ENCODE results near the gene HPCAL1. TPM values are rescaled to one million over a fixed set of nuclear protein-coding genes. Genes with fewer than 3 reads are reported as not detected.

The HPCAL1 gene
- total and polyA plus RNA-seq, 3 donors from 2014 or later = 99.5 to 263 (median 215) TPM

DNA sequence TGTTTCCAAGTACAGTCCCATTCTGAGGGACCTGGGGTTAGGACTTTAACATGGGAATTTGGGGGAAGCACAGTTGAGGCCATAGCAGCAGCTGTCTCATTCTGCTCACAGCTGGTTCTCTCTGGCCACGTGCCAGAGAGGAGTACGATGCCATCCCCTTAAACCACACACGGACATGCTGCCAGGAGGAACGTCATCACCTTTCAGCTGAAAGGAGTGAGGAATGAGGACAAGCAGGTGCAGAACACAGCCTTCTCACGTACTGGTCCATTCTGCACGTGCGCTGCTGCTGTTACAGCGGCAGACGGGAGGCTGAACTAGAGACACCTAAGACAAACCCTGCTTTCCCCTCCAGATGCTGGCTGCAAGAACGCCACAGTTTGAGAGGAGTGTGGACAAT, 111.9 kb downstream of the HPCAL1 start:
- Histone ChIP-seq H3K27me3 (no peaks in the 10 kb centered on the region), H3K36me3 (ENCODE audit: low read depth, missing control alignments) (no peaks in the 10 kb centered on the region), H3K9me3 (no peaks in the 10 kb centered on the region), H3K4me3 (no peak overlapping the region), H3K4me1 (peaks cover 25% of the 10 kb centered on the region), H3K27ac (no peak overlapping the region)
- WGBS, 2 donors = 67 to 74% methylated on average over 10 of the region's 10 CpGs
- no peak for DNase-seq
- TF ChIP-seq CTCF (IDR thresholded peaks at IDR 0.05) (no peak), POLR2A (IDR thresholded peaks at IDR 0.05) (no peak)
- intact Hi-C loops (cut with DNase I; ENCODE audit: low total_unique reads) = no loop called here

- no peaks in the 10 kb centered on the region for H3K27me3 ChIP-seq
- TF ChIP-seq CTCF (IDR thresholded peaks at IDR 0.05) = no peak
- no peak for TF ChIP-seq POLR2A (IDR thresholded peaks at IDR 0.05)
- H3K36me3 ChIP-seq (ENCODE audit: low read depth, missing control alignments) = no peaks in the 10 kb centered on the region
- H3K4me1 ChIP-seq = peaks cover 25% of the 10 kb centered on the region
- no peak overlapping the region for H3K4me3 ChIP-seq
- WGBS, 2 donors = 89 to 91% methylated on average over 4 to 8 of the region's 8 CpGs
- H3K9me3 ChIP-seq = no peaks in the 10 kb centered on the region
- intact Hi-C loops (cut with DNase I; ENCODE audit: low total_unique reads) = no loop called here
- H3K27ac ChIP-seq = no peak overlapping the region
- DNase-seq = no peak
These were observed 112.3 kb downstream of the HPCAL1 start for GRCh38 chr2:10415048-10415447.

GRCh38 chr2:10415640-10416039, 112.9 kb downstream of the HPCAL1 start:
- no peak for TF ChIP-seq POLR2A (IDR thresholded peaks at IDR 0.05)
- TF ChIP-seq CTCF (IDR thresholded peaks at IDR 0.05) = no peak
- Histone ChIP-seq H3K36me3 (ENCODE audit: low read depth, missing control alignments) (no peaks in the 10 kb centered on the region), H3K27ac (no peak overlapping the region), H3K4me3 (no peak overlapping the region), H3K9me3 (no peaks in the 10 kb centered on the region), H3K4me1 (peaks cover 23% of the 10 kb centered on the region), H3K27me3 (no peaks in the 10 kb centered on the region)
- intact Hi-C loops (cut with DNase I; ENCODE audit: low total_unique reads) = no loop called here
- WGBS, 2 donors = 90 to 92% methylated on average over 12 of the region's 12 CpGs
- no peak for DNase-seq

- DNase-seq = no peak
- no peak overlapping the region for H3K4me3 ChIP-seq
- H3K9me3 ChIP-seq = no peaks in the 10 kb centered on the region
- peaks cover 2% of the 10 kb centered on the region for H3K4me1 ChIP-seq
- H3K36me3 ChIP-seq (ENCODE audit: low read depth, missing control alignments) = no peaks in the 10 kb centered on the region
- H3K27ac ChIP-seq = no peak overlapping the region
- no peaks in the 10 kb centered on the region for H3K27me3 ChIP-seq
- TF ChIP-seq POLR2A (IDR thresholded peaks at IDR 0.05) (no peak), CTCF (IDR thresholded peaks at IDR 0.05) (no peak)
- intact Hi-C loops (cut with DNase I; ENCODE audit: low total_unique reads) = no loop called here
- WGBS, 2 donors = 82 to 87% methylated on average over 6 of the region's 6 CpGs
These were observed 115.0 kb downstream of the HPCAL1 start for GRCh38 chr2:10417551-10418335.

Measured in testis (tissue), 3 donors.